D721Med (cell line): ENCODE data around the gene TTC23L.

Experiments
- DNase-seq: peaks from one replicate; pipeline ENCODE4 v3.0.0; 2011; ENCODE audit warnings: low spot score; ENCODE audit not compliant: insufficient read length
- FAIRE-seq: peaks from 2 replicates; lab custom pipeline; 2011; peaks lifted over from hg19 to GRCh38; lab: Jason Lieb, UNC
- TF ChIP-seq, protein P1 (sequence below): IDR thresholded peaks from 2 replicates; pipeline ENCODE4 v1.5.1; 2012; ENCODE audit warnings: mild to moderate bottlenecking, control low read depth; ENCODE audit not compliant: insufficient read depth; ENCODE audit errors: missing control alignments

Gene TTC23L

DNA sequence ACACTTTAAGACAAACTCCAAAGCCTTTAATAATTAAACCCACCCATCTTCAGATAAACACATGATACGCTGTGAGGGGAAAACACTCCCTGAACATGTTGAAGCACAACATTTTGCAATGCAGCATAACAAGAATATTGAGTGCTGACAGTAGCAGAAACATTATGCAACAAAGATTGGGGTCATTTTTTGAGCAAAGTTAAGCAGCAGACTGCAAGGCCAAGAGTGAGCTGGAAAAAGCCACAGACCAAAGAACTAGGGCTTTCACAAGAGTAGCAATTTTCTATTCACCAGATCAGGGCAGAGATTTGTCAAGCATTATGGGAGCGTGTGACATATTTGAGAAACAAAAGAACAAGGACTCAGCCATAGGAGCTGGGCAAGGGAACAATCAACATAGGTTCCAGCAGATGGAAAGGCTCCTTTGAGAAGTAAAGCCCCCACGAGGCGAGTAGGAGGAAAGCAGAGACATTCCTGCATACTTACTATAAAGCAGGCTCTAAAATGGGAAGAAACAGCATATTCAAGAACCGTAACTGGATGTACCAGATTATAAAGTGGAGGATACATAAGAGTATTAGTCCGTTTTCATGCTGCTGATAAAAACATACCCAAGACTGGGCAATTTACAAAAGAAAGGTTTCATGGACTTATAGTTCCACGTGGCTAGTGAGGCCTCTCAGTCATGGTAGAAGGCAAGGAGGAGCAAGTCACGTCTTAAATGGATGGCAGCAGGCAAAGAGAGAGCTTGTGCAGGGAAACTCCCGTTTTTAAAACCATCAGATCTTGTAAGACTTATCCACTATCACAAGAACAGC lies 4.8 kb upstream of the TTC23L start:
- no peak for FAIRE-seq

DNA sequence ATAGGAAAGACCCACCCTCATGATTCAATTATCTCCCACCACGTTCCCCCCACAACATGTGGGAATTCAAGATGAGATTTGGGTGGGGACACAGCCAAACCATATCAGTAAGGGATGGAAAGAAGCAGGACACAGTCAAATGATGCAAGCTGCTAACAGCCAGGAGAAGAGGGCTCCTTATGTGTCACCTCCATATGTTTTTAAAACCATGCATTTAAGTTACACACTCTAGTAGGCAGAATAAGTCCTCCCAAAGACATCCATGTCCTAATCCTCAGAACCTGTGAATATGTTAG lies 4.2 kb upstream of the TTC23L start:
- DNase-seq (no peak), FAIRE-seq (no peak)
- TF ChIP-seq, protein P1, sequence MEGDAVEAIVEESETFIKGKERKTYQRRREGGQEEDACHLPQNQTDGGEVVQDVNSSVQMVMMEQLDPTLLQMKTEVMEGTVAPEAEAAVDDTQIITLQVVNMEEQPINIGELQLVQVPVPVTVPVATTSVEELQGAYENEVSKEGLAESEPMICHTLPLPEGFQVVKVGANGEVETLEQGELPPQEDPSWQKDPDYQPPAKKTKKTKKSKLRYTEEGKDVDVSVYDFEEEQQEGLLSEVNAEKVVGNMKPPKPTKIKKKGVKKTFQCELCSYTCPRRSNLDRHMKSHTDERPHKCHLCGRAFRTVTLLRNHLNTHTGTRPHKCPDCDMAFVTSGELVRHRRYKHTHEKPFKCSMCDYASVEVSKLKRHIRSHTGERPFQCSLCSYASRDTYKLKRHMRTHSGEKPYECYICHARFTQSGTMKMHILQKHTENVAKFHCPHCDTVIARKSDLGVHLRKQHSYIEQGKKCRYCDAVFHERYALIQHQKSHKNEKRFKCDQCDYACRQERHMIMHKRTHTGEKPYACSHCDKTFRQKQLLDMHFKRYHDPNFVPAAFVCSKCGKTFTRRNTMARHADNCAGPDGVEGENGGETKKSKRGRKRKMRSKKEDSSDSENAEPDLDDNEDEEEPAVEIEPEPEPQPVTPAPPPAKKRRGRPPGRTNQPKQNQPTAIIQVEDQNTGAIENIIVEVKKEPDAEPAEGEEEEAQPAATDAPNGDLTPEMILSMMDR: no peak

More for the DNA sequence above, 4.8 kb upstream of the TTC23L start:
- DNase-seq: no peak
- TF ChIP-seq, protein P1: no peak

DNA sequence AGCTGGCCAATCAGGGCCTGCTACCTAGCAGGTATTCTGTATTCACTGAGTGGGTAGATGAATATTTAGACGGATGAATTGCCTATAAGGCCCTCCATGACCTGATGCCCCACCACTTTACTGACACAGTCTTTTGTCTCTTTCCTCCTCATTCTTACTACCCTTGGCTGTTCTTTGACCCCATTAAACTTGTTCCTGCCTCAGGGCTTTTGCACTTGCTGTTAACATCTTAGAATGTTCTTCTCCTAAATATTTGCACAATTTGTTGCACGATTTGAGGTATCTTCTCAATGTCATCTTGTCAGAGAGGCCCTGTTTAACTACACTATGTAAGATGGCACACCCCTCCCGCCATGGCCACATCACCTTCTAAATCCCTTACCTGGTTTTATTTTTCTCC lies 3.3 kb upstream of the TTC23L start:
- TF ChIP-seq, protein P1: no peak
- no peak for DNase-seq
- no peak for FAIRE-seq

DNA sequence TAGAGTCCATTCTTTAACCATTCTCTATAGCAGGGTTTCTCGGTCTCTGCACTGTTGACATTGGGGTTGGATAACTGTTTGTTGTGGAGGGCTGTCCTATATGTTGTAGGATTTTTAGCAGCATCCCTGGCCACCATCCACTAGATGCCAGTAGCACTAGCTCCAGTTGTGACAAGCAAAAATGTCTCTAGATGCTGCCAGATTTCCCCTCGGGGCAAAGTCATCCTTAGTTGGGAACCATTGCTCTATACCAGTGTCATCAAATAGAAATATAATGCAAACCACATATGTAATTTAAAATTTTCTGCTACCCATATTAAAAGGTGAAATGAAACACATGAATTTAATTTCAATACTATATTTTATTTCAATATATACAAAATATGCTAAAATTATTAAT lies 2.9 kb downstream of the TTC23L start:
- FAIRE-seq (no peak), DNase-seq (no peak)
- TF ChIP-seq, protein P1: no peak

DNA sequence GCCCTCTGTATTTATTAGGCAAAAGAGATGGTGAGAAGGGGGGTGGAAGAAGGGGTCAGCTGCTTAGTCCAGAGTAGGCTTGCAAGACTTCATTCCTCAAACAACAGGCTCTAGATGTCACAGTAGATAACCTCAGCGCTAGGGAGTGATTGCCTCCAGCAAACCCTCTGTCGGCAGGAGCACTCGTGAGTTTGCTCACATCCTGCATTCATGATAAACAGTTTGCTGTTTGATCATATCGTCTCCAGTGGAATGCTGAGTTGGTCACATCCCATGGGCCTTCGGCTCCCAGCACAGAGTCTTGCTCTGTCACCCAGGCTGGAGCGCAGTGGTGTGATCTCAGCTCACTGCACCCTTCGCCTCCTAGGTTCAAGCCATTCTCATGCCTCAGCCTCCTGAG lies 3.6 kb downstream of the TTC23L start:
- DNase-seq (no peak), FAIRE-seq (no peak)
- TF ChIP-seq, protein P1: no peak

DNA sequence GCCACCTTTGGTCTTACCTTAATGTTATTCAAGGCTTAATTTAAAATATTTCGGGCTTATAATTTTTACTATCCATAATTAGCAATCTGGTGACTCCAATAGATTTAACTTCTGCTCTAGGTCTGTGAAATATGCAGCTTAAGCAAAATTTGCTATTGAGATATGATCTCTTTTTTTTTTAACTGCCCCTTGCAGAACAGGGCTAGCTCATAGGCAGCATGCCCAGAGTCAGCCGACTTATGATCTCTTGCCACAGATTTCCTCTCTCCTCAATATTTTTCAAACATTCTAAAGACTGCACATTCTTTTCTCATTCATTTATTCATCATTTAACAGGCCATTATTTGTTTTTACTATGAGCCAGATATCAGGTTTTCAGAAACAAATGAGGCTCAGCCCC lies 4.5 kb downstream of the TTC23L start:
- no peak for DNase-seq
- TF ChIP-seq, protein P1: no peak
- FAIRE-seq: no peak

DNA sequence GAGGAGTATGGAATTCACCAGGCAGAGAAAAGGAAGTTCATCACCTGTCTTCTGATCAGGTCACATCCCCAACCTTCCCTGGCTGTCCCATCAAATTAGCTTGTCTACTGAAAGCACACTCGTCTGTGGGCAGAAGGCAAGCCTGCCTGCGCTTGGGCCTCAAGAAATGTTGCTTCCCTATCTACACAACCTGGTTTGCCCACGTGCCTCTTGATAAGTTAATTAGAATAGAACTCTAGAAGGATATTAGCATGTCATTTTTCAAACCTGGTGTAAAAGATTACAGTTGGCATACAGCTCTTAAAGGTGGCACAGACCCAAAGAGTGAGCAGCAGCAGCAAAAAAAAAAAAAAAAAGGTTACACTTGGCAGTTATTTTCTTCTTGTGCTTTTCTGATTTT lies 5.1 kb downstream of the TTC23L start:
- FAIRE-seq: no peak
- TF ChIP-seq, protein P1: no peak
- no peak for DNase-seq
